SHP77 (cell line): ENCODE data around the gene GLIS1.
A peak's percentile ranks its signal among the peaks of the same experiment; 100 is the strongest.

Experiments
- DNase-seq, 2 experiments: peaks; one replicate each; lab custom pipeline; 2025; lab: John Stamatoyannopoulos, UW

GLIS1 gene

DNA sequence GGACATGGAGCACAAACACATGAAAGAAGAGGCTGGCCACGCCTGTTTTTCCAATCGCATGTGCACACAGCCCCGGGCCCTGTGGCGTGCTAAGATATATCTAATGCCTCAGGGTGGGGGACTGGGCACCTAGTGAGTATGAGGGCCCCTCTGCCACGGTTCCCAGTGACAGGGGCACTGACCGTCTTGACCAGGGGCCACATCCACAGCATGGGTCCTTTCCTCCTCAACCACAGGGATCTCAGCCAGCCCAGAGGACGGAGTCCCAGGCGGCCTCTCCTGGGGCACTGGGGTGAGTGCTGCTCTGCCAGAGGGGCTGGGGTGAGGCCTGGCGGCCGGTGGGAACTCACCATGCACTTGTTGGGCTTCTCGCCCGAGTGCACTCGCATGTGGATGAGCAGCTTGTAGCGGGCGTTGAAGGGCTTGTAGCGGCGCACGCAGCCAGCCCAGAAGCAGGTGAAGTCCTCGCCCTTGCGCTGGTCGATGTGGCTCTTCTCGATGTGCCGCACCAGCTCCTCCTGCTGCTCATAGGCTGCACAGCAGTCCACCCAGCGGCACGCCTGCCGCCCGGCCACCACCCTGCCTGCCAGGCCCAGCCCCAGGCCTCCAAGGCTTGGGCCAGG lies 145.1 kb downstream of the GLIS1 start:
- DNase-seq: peak in 1 of 2 experiments; percentile 28

DNA sequence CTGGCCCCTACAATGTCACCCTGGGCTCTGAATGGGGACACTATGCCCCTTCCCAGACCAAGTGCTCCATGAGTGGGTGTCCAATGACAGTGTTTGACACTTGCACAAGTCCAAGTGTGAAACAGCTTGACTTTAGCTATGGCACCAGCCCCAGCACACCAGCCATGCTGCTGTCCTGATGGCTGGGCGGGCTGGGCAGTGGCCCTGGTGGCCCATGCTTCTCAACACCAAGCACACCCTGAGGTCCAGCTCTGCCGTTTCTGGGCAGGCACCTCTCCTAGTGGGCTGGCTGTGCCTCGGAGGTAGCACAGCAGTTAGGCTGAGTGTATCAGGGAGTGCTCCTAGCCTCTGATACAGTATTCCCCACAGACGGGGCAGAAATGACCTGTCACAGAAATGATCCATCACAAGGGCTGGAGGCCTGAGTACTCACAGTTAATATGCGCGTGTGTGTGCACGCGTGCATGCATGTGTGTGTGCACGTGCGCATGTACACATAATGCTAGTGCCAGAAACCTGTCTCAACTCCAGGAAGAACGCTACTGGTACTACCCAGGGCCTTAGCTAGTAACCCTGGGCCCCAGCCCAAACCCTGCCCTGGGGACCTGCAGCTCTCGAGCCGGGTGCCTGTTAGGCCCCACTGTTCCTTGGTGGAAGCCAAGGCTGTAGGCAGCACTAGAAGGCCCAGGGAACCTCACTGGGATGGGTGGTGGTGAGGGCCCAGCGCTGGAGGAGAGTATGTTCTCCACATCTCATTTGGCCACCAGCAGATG lies 145.8 kb downstream of the GLIS1 start:
- DNase-seq: no peak

DNA sequence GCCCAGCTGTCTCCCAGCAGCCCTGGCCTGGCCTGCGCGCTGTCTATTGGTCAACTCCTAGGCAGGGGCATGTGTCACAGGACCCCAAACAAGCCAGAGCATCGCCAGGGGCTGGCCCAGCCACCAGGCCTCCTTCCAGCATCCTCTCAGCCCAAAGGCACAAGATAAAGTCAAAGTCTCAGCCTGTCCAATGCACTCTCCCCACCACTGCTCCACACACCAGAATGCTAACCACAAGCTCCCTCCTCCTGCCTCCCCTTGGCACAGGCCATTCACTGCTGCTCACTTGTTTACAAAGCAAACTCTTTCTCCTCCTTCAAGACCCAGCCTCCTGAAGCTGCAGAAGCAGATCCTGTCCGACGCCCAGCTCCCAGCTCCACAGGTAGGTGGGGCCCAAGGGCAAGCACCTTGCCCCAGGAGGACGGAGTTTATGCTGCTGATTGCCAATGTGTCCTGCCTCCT lies 146.4 kb downstream of the GLIS1 start:
- DNase-seq: no peak

DNA sequence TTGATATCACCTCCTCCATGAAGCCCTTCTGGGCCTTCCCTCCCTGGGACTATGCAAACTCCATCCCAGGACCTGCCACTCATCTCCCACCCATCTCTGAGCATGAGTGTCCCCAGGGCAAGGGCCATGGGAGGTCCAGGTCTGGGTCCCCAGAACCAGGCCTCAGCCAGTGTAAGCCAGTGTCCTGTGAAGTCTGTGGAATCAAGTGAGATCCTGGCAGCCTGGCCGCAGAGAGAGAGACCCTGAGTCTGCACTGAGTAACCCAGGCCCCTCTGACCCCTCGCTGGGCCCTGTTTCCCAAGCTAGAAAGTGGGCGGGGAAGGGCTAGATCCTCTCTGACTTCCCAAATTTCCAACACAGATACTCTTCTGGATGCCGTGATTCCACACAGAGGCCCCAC lies 147.0 kb downstream of the GLIS1 start:
- no peak for DNase-seq

DNA sequence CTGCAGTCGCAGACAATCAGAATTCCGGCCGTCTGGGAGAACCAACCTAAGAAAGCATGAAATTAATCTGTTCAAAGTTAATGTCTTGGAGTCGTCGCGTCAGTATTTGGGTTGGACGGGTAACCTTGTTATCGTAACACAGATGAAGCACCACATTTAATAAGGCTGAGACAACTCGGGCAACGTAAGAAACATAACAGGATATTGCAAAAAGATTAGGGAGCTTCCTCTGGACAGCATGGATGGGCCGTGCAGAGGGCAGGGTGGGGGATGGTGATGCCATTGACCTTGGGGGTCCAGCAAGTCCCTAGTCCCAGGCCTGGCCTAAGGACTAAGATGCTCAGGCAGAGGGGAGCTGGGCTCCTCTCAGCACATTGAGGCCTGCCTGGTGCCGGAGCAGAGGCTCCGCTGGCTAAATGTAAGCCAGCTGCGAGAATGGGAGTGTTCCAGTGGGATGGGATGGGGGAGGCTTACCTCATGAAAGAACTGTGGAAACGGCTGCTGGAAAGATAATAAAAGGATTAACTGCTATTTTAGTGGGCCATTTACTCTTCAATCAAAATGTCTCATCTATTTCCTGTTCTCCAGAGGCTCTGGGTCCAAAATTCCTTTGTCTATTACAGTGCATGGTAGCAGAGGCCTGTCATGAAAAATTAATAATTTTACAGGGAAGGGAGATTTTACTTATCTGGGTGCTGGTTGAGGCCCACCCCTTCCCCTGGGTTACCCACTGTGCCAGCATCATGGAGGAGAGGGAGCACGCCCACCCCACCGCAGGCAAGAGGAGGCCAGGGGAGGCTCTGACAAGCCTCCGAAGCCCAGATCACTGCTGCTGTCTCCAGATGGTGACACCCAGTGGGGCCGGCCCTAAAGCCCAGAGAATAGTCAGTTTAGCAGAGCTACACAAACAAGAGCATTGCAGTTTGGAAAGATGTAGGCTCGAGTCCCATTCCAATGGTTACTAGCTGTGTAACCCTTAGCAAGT lies 148.1 kb downstream of the GLIS1 start:
- DNase-seq: no peak

DNA sequence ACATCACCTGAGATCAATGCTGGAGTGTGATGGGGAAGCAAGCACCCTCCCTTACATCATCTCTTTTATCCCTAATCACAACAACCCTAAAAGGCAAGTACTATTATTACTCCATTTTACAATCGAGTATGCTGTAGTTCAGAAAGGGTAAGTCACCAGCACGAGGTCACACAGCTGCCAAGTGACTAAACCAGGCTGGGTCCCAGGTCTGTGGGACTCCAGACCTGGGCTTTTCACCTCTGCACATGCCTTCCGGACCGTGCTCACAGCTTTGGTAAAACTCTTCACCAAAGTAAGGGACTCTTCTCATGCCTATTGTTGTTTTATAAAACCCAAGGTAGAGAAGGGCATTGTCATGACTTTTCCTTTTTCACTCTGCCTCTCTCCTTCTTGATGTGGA lies 148.9 kb downstream of the GLIS1 start:
- no peak for DNase-seq

DNA sequence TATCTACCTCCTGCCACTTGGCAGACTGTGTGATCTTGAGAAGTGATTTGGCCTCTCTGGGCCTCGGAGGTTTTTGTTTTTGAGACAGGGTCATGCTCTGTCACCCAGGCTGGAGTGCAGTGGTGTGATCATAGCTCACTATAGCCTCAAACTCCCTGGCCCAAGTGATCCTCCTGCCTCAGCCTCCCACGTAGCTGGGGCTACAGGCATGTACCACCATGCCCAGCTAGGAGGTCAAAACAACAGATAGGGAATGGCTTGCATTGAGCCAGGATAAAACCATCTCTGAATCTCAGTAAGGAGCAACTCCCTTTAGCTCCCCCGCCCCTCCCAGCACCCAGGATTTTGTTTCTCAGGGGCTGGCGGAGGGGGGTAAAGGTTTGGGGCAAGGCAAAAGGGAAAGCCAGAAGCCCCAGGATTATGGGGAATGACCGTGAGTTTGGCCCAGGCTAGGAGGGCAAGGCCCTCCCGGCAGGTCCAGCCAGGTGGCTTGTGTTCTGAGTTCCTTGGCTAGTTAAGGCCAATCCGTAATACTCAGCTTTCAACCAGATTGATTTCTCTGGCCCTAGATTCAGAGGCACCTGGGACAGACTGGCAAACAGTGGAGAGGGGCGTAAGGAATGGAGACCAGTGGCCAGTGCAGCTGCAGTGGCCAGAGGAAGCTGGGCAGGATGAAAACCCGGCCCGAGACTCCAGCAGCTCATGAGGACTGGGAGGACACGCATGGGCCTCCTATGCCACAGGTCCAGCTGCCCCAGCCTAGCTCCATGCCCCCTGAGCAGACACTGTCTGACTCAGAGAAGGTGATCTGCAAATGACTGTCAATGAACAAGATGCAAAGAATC lies 149.7 kb downstream of the GLIS1 start:
- DNase-seq: no peak

DNA sequence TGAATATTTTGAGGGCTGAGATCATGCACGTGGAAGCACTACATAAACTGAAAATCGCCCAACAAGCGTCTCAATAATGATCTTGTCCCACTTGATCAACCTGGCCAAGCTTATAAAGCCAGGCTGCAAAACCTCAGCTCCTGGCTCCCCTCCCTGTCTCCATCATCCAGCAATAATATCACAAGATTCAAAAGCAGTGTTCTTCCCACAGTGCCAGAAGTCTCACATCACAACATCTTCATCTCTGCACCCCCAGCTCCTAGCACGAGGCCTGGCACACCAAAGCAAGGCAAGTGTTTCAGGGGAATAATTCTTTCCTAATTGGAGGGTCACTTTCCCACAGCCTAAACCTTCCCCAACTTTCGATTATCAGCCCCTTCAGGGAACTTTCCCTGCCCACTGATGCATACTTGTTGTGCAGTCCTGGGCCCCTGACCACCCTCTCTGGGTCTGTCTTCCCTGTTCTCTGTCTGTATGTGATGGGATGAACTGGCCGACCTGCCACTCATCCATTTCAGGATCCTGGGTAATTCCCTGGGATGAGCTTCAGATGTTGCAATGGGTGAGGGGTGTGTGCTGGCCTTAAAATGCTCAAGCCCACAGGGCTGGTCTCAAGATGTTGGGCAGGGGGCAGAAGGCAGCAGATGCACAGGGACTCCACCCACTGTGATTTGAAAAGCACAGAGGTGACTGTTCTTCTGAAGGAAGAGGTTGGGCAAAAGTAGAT lies 150.7 kb downstream of the GLIS1 start:
- no peak for DNase-seq

DNA sequence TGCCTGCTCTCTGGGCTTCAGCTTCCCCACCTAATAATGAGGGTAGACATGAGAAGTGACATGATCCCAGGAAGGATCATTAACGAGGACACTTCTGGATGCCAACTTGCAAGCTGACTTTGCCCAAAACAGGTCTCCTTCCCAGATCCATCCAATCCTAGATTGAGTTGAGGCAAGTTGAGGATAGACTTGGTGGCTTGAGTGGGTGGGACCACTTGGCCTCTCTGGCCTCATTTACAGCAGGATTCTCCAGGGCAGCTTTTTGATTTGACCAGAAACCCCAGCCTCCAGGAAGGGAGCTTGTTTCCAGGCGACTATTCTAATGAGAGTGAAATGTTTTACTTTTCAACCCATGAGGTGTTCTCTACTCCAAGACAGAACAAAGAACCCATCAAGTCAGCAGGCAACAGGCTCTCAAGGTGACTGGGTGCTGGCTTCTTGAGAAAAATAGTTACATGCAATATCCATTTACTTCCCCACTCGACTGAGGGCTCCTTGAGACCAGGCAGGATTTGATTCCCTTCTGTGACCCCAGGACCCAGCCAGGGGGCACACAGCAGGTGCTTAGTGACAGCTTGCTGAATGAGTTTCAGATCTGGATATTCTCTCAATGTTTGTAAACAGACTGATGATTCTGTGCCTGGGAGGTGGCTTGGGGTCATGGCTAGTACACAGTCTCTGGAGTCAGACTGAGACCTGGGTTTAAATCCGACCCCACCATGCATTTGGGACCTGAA lies 151.5 kb downstream of the GLIS1 start:
- DNase-seq: no peak

DNA sequence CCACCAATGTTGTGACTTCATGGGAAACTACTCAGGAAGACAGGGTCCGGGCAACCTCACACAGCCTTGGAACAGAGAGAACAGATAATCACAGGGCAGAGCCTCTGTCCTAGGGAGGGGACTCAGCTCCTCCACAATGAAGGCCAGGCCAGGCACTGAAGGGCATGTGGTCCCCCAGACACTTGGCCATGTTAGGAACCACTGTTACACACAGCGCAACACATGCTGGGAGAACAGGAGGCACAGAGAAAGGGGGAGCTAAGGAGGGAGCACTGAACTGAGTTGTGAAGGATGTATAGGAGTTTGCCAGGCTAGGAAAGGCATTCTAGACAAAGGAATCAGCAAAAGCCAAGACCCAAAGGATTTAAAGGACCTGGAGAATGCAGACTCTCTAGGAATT lies 152.2 kb downstream of the GLIS1 start:
- DNase-seq: no peak

DNA sequence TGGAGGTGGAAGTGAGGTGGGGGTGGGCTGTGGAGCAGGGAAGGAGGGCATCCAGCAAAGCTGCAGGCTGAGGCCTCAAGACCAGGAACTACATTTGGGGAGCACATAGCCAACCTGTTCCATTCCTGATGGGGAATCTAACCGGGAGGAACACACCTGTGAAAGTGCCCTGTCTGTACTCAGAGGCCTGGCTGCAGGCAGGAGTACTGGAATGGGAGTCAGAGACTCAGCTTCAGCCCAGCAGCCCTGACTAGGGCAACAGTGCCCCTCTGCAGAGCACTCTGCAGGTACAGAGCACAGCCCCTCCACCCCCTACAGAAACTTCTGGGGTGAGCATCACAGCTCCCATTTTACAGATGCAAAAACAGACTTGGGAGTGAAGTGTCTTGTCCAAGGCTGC lies 153.4 kb downstream of the GLIS1 start:
- no peak for DNase-seq

DNA sequence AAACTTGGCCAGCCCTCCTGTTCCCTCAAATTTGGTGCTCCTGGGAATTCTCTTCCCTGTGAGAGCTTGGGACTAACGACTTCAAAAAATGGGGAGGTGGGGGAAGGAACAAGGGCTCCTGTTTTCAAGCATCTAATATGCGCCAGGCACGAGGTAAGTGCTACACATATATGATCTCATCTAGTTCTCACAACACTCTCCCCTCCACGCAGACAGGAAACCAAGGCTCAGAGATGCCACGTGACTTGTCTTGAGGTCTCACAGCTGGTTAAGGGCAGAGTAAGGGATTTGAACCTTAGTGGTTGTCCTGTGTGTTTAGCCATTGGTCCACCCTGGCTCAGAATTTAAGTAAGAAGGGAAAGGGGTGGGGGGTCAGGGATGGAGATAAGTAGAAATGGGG lies 153.8 kb downstream of the GLIS1 start:
- DNase-seq: no peak

DNA sequence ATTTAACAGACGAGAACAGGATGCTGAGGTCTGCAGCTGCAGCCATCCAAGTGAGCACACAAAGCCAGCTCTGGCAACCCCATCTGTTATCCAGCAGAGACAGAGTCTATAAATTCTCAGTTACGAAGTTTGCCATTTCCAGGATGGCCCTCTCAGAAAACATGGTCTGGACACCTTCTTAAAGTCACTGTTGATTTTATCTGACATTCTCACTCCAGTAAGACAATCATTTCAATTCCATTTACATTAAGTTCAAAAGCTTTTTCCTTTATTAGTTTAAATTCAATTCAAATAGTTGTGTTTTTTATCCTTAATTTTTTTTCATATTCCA lies 154.2 kb downstream of the GLIS1 start:
- no peak for DNase-seq

DNA sequence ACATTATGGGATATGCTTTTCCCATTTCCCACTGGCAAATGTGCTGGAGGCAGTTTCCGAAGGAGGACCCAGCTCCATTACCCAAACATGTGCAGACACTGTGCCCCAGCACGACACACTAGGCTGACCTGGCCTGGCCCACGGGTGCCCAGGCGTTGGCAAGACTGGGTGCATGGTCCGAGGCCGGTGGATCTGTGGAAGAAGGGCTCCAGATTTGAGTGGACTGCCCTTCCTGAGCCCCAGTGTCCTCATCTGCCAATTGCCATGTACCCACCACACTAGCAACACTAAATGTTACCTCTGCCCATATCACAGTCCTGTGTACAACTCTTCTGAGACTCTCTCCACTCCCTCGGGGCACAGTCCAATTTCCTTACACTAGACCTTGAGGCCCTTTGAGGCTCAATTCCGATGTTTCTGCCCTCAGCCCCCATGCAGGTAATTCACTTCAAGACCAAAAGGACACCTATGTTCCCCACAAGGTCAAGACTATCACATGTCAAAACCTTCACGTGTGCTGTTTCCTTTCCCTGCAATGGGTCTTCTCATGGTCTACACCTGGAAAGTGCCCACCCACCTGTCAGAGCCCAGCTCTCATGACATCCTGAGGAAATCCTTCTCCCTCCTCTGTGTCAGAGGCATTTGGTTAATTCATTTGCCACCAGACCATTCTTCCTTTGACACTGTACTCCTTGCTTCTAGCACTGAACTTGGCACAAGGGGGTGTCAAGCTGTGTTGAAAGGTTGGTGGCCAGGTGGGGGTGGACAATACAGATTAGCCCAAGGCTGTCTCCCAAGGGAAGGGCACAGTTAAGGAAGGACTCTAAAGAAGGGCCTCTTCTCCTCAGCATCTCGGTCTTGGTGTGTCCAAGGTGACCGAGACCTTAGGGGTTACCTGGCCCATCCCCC lies 154.8 kb downstream of the GLIS1 start:
- DNase-seq: no peak

DNA sequence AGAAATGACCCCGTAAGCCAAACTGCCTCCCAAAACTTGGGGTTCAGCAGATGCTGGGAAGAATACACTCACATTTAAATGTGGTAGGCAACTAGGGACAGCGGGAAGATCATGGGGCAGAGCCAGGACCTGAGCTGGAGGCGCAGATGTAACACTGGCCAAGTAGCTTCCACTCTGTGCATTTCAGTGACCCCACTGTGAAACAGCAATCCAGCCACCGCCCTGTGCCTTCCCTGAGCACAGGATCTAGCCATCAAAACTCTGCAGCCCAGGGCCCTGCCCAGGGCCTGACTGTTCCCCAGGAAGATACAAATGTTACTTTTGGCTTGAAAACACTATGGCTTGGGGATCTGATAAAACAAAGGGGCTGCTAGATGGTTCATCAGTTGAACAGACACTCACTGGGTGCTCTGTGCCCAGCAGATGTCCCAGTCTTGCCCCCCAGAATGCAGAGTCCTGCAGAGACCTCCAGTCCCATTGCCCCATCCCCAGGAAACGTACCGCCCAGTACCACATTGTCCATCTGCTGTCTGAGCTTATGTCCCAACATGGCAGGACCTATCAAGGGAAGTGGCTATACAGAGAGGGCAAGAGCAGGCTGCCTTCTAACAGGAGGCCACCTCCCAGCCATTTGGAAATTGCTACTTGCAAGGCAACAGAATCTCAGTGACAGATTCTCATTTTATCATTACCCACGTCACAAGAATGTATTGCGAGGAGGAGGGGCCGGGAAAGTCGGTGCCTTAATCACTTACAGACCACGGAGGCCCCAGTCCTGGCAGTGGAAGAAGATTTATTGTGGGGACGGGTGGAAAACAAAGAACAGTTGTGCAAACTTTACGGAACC lies 155.7 kb downstream of the GLIS1 start:
- DNase-seq: no peak

DNA sequence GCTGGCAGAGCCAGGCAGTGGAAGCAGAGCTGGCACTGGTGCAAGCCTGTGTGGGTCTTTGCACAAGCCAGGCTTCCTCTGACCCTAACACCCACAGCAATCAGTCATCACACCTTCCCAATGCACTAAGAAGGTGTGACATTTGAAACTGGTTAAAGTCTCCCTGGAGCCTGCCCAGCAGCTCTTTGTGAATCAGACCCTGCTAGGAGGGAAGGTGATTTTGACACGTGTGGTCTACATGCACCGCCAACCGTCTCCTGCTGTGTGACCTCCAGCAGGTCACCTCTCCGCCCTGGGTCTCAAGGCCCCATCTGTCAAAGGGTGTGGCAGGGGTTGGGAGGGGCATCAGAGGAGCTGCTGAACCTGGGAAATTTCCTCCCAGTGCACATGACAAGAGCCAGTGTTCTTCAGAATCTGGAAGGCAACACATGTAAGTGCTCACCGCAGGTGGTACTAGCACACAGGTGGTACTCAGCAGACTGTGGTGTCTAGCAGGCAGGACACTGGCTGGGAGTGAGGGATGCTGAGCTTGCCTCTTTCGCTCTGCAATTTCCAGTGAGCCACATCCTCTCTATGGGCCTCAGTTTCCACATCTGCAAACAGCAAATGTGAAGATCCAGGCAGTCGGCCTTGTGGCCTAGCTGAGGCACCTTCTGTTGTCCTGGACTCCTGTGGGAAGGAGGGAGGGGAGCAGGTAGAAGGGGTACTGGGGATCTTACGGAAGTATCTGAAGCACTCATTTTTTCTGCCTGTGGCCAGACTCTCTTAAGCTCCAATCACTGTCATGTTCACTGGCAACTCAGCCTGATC lies 156.5 kb downstream of the GLIS1 start:
- no peak for DNase-seq

DNA sequence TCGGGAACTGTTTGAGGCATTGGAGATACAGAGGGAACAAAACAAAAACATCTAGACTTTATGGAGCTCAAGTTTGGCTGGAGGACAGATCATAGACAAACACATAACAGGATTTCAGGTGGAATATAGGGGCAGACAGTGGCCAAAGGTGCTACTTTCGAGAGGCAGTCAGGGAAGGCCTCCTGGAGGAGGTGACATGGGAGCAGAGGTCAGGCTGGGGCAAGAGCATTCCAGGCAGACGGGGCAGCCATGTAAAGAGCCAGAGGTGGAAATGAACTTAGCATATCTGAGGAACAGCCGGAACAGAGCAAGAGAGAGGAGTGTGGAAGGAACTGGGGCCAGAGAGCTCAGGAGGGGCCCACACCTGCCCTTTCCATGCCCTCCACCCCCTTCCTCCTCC lies 157.5 kb downstream of the GLIS1 start:
- no peak for DNase-seq
